Mammary epithelial cell (primary cell): Measurements from ENCODE around the gene ITIH2.

Experiments used
- CTCF ChIP-seq, 2 donors: IDR thresholded peaks in 1 of 2; conservative IDR thresholded peaks in 1 of 2; 2 replicates each; pipeline ENCODE4 v1.5.1; 2011 to 2012; ENCODE audit warnings: inconsistent platforms in 2 of 2, low read length in 2 of 2, mild to moderate bottlenecking in 2 of 2, control low read depth in 1 of 2, low read depth in 1 of 2; ENCODE audit not compliant: insufficient read depth in 1 of 2; ENCODE audit errors: extremely low read depth in 1 of 2
- EZH2 ChIP-seq: IDR thresholded peaks from 2 replicates; pipeline ENCODE4 v1.6.1; 2012; ENCODE audit warnings: low read length, inconsistent platforms, borderline replicate concordance

- TF ChIP-seq CTCF (conservative IDR thresholded peaks at IDR 0.05 in 1 of 2, IDR thresholded peaks at IDR 0.05 in 1 of 2; ENCODE audit: extremely low read depth in 1 of 2, insufficient read depth in 1 of 2, low read depth in 1 of 2, low read length in 2 of 2) = no peak
- no peak for TF ChIP-seq EZH2
Observed at GRCh38 chr10:7701158-7701742, 1.9 kb upstream of the ITIH2 start.
